GM12878 (cell line): Measurements from ENCODE around the gene HOXD11. TPM values are rescaled to one million over a fixed set of nuclear protein-coding genes. Genes with fewer than 3 reads are reported as not detected.
A peak's percentile ranks its signal among the peaks of the same experiment; 100 is the strongest.

Source experiments
- ATAC-seq: fragments of 200-7000 bp; cut with Tn5 transposase; 3 replicates; pipeline ENCODE4 v1.9.1; 2020; ENCODE audit warnings: mild to moderate bottlenecking, moderate library complexity
- BruUV-seq: library from RNA; stranded (reverse); fragments of 400-500 nt; replicated peaks from 2 replicates; lab custom pipeline; 2021; lab: Mats Ljungman, UMichigan
- CTCF ChIA-PET: fragments of 300-600 bp; sonication (Branson Sonifier 250); formaldehyde crosslinking; extraction: SDS; loops from one replicate; lab custom pipeline; 2021; ENCODE audit warnings: inconsistent platforms; lab: Yijun Ruan, JAX
- POLR2A ChIA-PET: fragments of 350-600 bp; formaldehyde crosslinking; extraction: SDS; loops from one replicate; lab custom pipeline; 2021; ENCODE audit warnings: inconsistent platforms; lab: Charles Lee
- RAD21 ChIA-PET: fragments of 300-600 bp; sonication (Branson Sonifier 250); formaldehyde crosslinking; loops from one replicate; lab custom pipeline; 2023; ENCODE audit warnings: antibody characterized with exemption; ENCODE audit not compliant: unreplicated experiment; lab: Charles Lee
- SMC1A ChIA-PET: fragments of 300-600 bp; sonication (Branson Sonifier 250); formaldehyde crosslinking; loops from one replicate; lab custom pipeline; 2023; ENCODE audit not compliant: unreplicated experiment, uncharacterized antibody; lab: Charles Lee
- DNase-seq: peaks from one replicate; pipeline ENCODE4 v3.0.0-alpha.2; 2011; ENCODE audit warnings: low read depth, low spot score
- FAIRE-seq: peaks from 3 replicates; lab custom pipeline; 2011; peaks lifted over from hg19 to GRCh38; lab: Jason Lieb, UNC
- H2AFZ ChIP-seq: 2 replicates; pipeline ENCODE4 v1.6.0; 2011; ENCODE audit warnings: low read depth, low read length, control low read depth; ENCODE audit not compliant: control insufficient read depth
- H3K27ac ChIP-seq: 2 replicates; pipeline ENCODE4 v1.5.1; 2011; ENCODE audit warnings: control low read depth; ENCODE audit not compliant: control insufficient read depth, insufficient read depth
- H3K27me3 ChIP-seq, 2 experiments: replicated peaks in 1 of 2; 2 replicates each; pipeline versions ENCODE4 v1.6.0 to v1.6.1; 2011; ENCODE audit warnings: low read length in 1 of 2; ENCODE audit not compliant: control insufficient read depth in 2 of 2, insufficient read depth in 2 of 2
- H3K36me3 ChIP-seq, 2 experiments: 2 replicates each; pipeline ENCODE4 v1.5.1; 2011; ENCODE audit warnings: low read length in 1 of 2; ENCODE audit not compliant: control insufficient read depth in 2 of 2, insufficient read depth in 2 of 2
- H3K4me1 ChIP-seq: 2 replicates; pipeline ENCODE4 v1.6.1; 2011; ENCODE audit warnings: mild to moderate bottlenecking, low read length, moderate library complexity, mixed read lengths; ENCODE audit not compliant: control insufficient read depth, insufficient read depth
- H3K4me2 ChIP-seq: 2 replicates; pipeline ENCODE4 v1.6.0; 2011; ENCODE audit warnings: control low read depth; ENCODE audit not compliant: control insufficient read depth, insufficient read depth
- H3K4me3 ChIP-seq: fragments of 200-600 bp; sonication (generic); 2 replicates; pipeline ENCODE4 v1.5.1; 2016
- H3K79me2 ChIP-seq: 2 replicates; pipeline ENCODE4 v1.6.0; 2011; ENCODE audit warnings: low read length; ENCODE audit not compliant: control insufficient read depth, insufficient read depth
- H3K9ac ChIP-seq: 2 replicates; pipeline ENCODE4 v1.8.0; 2011; ENCODE audit warnings: low read length, control low read depth, mixed read lengths; ENCODE audit not compliant: control insufficient read depth, insufficient read depth
- H3K9me3 ChIP-seq: replicated peaks from 3 replicates; pipeline ENCODE4 v1.5.1; 2011; ENCODE audit warnings: mild to moderate bottlenecking, low read length; ENCODE audit not compliant: control insufficient read depth, insufficient read depth
- H4K20me1 ChIP-seq: 2 replicates; pipeline ENCODE4 v1.6.0; 2011; ENCODE audit not compliant: control insufficient read depth, insufficient read depth
- BHLHE40 ChIP-seq, 2 experiments: fragments of 450-650 bp in 1 of 2; IDR thresholded peaks; 2 replicates each; pipeline ENCODE4 v1.6.1; 2011 to 2017; ENCODE audit warnings: low read depth in 2 of 2, borderline replicate concordance in 1 of 2, improper control_type of control experiment in 1 of 2, low read length in 1 of 2, mild to moderate bottlenecking in 1 of 2
- BMI1 ChIP-seq: fragments of 450-650 bp; IDR thresholded peaks from 2 replicates; pipeline ENCODE4 v1.6.1; 2016; ENCODE audit warnings: mild to moderate bottlenecking, moderate library complexity, borderline replicate concordance
- HCFC1 ChIP-seq: fragments of 150-350 bp; IDR thresholded peaks from 2 replicates; pipeline ENCODE4 v1.6.1; 2014; ENCODE audit warnings: low read length
- IRF4 ChIP-seq: IDR thresholded peaks from 2 replicates; pipeline ENCODE4 v1.6.1; 2011; ENCODE audit warnings: low read depth, low read length
- RAD21 ChIP-seq: IDR thresholded peaks from 2 replicates; pipeline ENCODE4 v1.6.1; 2011; ENCODE audit warnings: mild to moderate bottlenecking, low read depth, low read length, moderate library complexity; ENCODE audit not compliant: insufficient read depth
- SMC3 ChIP-seq: IDR thresholded peaks from 2 replicates; pipeline ENCODE4 v1.6.1; 2011; ENCODE audit warnings: low read length, improper control_type of control experiment, borderline replicate concordance
- WGBS: methylation state at CpG from one replicate; pipeline ENCODE4 v1.1.6; 2016; ENCODE audit warnings: low lambda C conversion rate; ENCODE audit not compliant: insufficient replicate concordance, insufficient coverage; ENCODE audit errors: missing lambda C conversion rate; 5-methylcytosine and 5-hydroxymethylcytosine counted together
- in situ Hi-C: fragments of 300-500 bp; cut with MboI; formaldehyde crosslinking; loops from 9 replicates; pipeline ENCODE4 v1.14.3; 2018; ENCODE audit warnings: mixed read lengths
- intact Hi-C: fragments of 100-400 bp; cut with micrococcal nuclease; formaldehyde crosslinking; loops from one replicate; pipeline ENCODE4 v1.14.2; 2022; ENCODE audit not compliant: unreplicated experiment
- polyA plus RNA-seq, 11 experiments: library from polyadenylated mRNA; depleted of rRNA in 4 of 11; unstranded in 6 of 11; stranded (reverse) in 5 of 11; fragments of >200 nt; fragmentation: Nextera tagmentation in 4 of 11; fragmentation: Illumina TruSeq in 1 of 11; extraction: Ambion mirVana in 4 of 11; extraction: Trizol in 1 of 11; gene quantifications; 1 replicate in 1 of 11; 2 replicates in 10 of 11; pipeline versions ENCODE4 v1.2.1 to v1.2.3, GENCODE V29; 2011 to 2016; ENCODE audit warnings: inconsistent platforms in 2 of 11, missing spikeins in 2 of 11, low read depth in 1 of 11
- total RNA-seq, 4 experiments: library from RNA; depleted of rRNA in 3 of 4; stranded (reverse); fragments of >200 nt in 3 of 4; fragmentation: Illumina TruSeq in 1 of 4; extraction: Trizol in 1 of 4; gene quantifications; 2 replicates each; pipeline versions ENCODE4 v1.2.1 to v1.2.3, GENCODE V29; 2013 to 2021
- TF ChIP-seq, protein P1 (sequence below): IDR thresholded peaks from 2 replicates; pipeline ENCODE4 v1.6.1; 2011; ENCODE audit warnings: borderline replicate concordance, low read depth, mild to moderate bottlenecking, moderate library complexity, low read length; ENCODE audit not compliant: insufficient read depth, poor library complexity, severe bottlenecking
- TF ChIP-seq, protein P2 (sequence below), 3 experiments: IDR thresholded peaks in 2 of 3; conservative IDR thresholded peaks in 1 of 3; 2 replicates each; pipeline ENCODE4 v1.5.1; 2011; ENCODE audit warnings: low read depth in 3 of 3, low read length in 3 of 3, mild to moderate bottlenecking in 3 of 3, control low read depth in 2 of 3, moderate library complexity in 2 of 3, inconsistent platforms in 1 of 3, mixed read lengths in 1 of 3; ENCODE audit not compliant: control insufficient read depth in 2 of 3, insufficient read depth in 1 of 3; ENCODE audit errors: extremely low read depth in 1 of 3

Gene HOXD11
- total and polyA plus RNA-seq, 10 of the 15 experiments (the other 5 are each of a cell fraction or from before 2014, with no cell fraction given), result not detected

DNA sequence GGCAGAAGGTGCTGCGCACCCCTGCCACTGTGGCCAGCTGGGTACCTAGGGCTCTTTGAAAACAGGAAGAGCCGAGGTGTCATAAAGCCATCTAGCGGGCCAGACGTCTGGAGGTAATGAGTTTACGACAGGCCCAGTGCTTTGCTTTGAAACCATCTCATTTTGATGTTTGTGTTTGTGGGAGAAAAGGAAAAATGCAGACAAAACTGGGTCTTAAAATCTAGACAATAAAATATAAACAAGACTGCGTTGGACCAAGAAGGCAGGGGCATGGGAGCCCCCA is 18.6 kb downstream of the HOXD11 start (continued):
- TF ChIP-seq BHLHE40 (IDR thresholded peaks at IDR 0.05; ENCODE audit: borderline replicate concordance in 1 of 2, low read depth in 2 of 2, low read length in 1 of 2), result no peak
- TF ChIP-seq BMI1, result no peak
- TF ChIP-seq, protein P1, sequence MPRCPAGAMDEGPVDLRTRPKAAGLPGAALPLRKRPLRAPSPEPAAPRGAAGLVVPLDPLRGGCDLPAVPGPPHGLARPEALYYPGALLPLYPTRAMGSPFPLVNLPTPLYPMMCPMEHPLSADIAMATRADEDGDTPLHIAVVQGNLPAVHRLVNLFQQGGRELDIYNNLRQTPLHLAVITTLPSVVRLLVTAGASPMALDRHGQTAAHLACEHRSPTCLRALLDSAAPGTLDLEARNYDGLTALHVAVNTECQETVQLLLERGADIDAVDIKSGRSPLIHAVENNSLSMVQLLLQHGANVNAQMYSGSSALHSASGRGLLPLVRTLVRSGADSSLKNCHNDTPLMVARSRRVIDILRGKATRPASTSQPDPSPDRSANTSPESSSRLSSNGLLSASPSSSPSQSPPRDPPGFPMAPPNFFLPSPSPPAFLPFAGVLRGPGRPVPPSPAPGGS, result no peak
- TF ChIP-seq IRF4, result no peak

DNA sequence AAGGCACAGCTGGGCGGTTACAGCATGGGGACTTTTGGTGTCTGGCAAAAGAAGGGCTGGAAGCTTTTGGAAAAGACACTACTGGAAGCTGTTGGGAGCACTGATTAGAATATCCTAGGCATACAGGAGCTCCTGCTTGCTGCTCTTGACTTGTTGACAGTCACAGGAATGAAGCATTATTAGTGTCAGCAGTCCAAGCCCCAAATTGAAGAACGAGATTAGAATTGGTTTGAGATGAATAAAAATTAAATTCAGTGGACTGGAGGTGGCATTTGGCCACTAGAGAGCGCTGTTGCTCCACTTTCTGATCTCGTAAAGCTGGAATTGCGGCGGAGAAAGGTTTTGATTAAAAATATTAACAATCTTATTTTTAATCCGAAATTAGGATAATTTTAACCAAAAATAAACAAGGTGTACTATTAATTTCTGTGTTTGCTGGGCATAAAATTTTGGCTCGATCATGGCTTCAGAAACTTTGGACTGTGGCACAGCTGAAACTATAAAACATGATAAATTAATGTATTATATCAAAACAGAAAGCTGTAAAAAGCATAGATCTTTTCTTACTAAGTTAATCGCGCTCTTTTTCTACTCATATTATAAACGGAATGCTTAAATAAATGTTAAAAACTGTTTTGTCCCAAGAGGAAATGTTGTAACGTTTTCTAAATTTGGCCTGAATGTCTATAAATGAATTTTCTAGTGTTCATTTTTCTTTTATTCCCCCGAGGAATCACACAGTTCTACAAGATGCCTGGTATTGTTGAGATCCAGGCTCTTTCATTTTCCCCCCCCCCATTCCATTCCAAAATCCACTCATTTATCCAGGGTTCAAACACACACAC is 20.1 kb downstream of the HOXD11 start:
- H3K4me1 ChIP-seq, result no peaks in the 10 kb centered on the region
- no peak overlapping the region for H3K27ac ChIP-seq
- RAD21 ChIA-PET, result interaction anchor here (0.7 to 3.7 kb wide), 17 partner anchors 13 to 1036 kb away, joined by 3 to 25 read pairs (median 5); no protein-coding TSS in a partner anchor
- no peak overlapping the region for H3K4me2 ChIP-seq
- no peak for DNase-seq
- POLR2A ChIA-PET, result no interaction called here
- in situ Hi-C loops (loop anchor here (5.0 to 25.0 kb wide), 4 partner anchors 510 to 1210 kb away; no protein-coding TSS in a partner anchor), intact Hi-C loops (loop anchor here (2.0 to 5.0 kb wide), 6 partner anchors 328 to 1035 kb away; no protein-coding TSS in a partner anchor)
- no peaks in the 10 kb centered on the region for H4K20me1 ChIP-seq
- H3K79me2 ChIP-seq, result no peaks in the 10 kb centered on the region
- H2AFZ ChIP-seq, result no peak overlapping the region
- no peak for TF ChIP-seq HCFC1
- TF ChIP-seq, protein P2, sequence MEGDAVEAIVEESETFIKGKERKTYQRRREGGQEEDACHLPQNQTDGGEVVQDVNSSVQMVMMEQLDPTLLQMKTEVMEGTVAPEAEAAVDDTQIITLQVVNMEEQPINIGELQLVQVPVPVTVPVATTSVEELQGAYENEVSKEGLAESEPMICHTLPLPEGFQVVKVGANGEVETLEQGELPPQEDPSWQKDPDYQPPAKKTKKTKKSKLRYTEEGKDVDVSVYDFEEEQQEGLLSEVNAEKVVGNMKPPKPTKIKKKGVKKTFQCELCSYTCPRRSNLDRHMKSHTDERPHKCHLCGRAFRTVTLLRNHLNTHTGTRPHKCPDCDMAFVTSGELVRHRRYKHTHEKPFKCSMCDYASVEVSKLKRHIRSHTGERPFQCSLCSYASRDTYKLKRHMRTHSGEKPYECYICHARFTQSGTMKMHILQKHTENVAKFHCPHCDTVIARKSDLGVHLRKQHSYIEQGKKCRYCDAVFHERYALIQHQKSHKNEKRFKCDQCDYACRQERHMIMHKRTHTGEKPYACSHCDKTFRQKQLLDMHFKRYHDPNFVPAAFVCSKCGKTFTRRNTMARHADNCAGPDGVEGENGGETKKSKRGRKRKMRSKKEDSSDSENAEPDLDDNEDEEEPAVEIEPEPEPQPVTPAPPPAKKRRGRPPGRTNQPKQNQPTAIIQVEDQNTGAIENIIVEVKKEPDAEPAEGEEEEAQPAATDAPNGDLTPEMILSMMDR (IDR thresholded peaks at IDR 0.05 in 2 of 3, conservative IDR thresholded peaks at IDR 0.05 in 1 of 3; ENCODE audit: control insufficient read depth in 2 of 3, extremely low read depth in 1 of 3, insufficient read depth in 1 of 3, low read depth in 3 of 3, low read length in 3 of 3), result peak; percentile 61 to 77 (median 66)
- peak; percentile 81 for TF ChIP-seq RAD21
- TF ChIP-seq SMC3, result peak; percentile 62; the same call in 1 of the 2 replicates
- SMC1A ChIA-PET, result interaction anchor here (0.6 to 3.1 kb wide), 24 partner anchors 13 to 1036 kb away, joined by 3 to 37 read pairs (median 4); no protein-coding TSS in a partner anchor
- 1% methylated on average over 13 of the region's 13 CpGs for WGBS
- CTCF ChIA-PET, result interaction anchor here (0.6 to 4.3 kb wide), 45 partner anchors 13 to 1034 kb away, joined by 3 to 79 read pairs (median 4); no protein-coding TSS in a partner anchor
- no peaks in the 10 kb centered on the region for H3K36me3 ChIP-seq
- H3K4me3 ChIP-seq, result no peak overlapping the region
- H3K27me3 ChIP-seq, result peaks cover 7 to 29% of the 10 kb centered on the region in 2 experiments
- H3K9me3 ChIP-seq, result peaks cover 1% of the 10 kb centered on the region; the same call in 2 of the 3 replicates
- peak; percentile 49; the same call in 2 of the 3 replicates for ATAC-seq
- H3K9ac ChIP-seq, result no peak overlapping the region
- peak; percentile 13 for FAIRE-seq
- BruUV-seq, result no TSS peak
